Measurements from ENCODE around the gene SECISBP2L.

GRCh38 chr15:49060710-49061495, 14.7 kb upstream of the SECISBP2L start:
- TF ChIP-seq CTCF (IDR thresholded peaks at IDR 0.05; ENCODE audit: low read depth, low read length) (no peak), EZH2phosphoT487 (IDR thresholded peaks at IDR 0.05; ENCODE audit: low read depth) (no peak)

All from OCI-LY3 (cell line).